HFF-Myc (cell line): Measurements from ENCODE around the gene KCNQ5.

Source experiments
- DNase-seq: peaks from one replicate; pipeline ENCODE4 v3.0.0-alpha.2; 2011; ENCODE audit warnings: low read depth; ENCODE audit errors: extremely low read depth
- H3K4me3 ChIP-seq: replicated peaks from 2 replicates; pipeline ENCODE4 v1.5.1; 2011; ENCODE audit warnings: low read depth, mild to moderate bottlenecking, control low read depth, low read length
- TF ChIP-seq, protein P1 (sequence below): IDR thresholded peaks from 2 replicates; pipeline ENCODE4 v1.5.1; 2012; ENCODE audit warnings: mild to moderate bottlenecking, low read depth, low read length, control low read depth; ENCODE audit errors: missing control alignments

The KCNQ5 gene

DNA sequence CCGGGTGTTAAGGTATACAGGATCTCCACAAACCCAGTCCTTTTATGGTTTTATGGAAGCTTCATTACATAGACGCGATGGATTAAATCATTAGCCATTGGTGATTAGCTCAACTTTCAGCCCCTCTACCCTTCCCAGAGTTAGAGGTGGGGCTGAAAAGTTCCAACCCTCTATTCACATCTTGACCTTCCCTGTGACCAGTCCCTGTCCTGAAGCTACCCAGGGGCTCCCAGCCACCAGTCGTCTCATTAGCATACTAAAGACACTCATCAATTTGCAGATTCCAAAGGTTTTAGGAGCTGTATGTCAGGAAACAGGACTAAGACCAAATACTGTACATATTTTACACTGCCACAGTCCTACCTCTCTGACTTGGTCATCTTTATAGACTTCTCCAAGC is 582.4 kb downstream of the KCNQ5 start:
- TF ChIP-seq, protein P1, sequence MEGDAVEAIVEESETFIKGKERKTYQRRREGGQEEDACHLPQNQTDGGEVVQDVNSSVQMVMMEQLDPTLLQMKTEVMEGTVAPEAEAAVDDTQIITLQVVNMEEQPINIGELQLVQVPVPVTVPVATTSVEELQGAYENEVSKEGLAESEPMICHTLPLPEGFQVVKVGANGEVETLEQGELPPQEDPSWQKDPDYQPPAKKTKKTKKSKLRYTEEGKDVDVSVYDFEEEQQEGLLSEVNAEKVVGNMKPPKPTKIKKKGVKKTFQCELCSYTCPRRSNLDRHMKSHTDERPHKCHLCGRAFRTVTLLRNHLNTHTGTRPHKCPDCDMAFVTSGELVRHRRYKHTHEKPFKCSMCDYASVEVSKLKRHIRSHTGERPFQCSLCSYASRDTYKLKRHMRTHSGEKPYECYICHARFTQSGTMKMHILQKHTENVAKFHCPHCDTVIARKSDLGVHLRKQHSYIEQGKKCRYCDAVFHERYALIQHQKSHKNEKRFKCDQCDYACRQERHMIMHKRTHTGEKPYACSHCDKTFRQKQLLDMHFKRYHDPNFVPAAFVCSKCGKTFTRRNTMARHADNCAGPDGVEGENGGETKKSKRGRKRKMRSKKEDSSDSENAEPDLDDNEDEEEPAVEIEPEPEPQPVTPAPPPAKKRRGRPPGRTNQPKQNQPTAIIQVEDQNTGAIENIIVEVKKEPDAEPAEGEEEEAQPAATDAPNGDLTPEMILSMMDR = no peak
- no peak for DNase-seq
- no peak overlapping the region for H3K4me3 ChIP-seq

DNA sequence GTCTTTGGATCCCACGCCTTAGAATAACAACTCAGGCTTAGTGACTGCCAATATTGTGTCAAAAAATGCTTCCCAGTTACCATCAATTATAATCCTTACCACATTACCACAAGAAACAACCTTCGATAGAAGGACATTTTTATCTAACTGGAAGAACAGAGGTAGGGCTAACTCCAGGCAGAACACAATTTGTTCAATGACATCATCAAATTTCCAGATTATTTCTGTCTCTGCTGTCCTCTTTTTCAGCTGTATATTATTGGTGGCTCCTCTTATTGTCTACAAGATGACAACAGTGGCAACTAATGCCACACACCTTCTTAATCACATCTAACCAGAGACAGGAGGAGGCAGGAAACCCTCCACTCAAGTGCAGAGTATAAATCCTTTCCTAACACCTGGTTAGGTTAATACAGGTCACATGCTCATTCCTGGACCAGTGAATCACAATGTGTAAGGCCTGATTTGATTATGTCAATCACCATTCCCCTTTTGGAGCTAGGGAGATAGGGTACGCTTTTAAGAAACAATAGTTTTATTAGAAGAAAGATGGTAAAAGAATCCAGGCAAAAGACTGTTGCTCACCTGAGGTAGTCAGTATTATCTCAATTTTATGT is 585.5 kb downstream of the KCNQ5 start:
- TF ChIP-seq, protein P1 = no peak
- no peak for DNase-seq
- H3K4me3 ChIP-seq = no peak overlapping the region

DNA sequence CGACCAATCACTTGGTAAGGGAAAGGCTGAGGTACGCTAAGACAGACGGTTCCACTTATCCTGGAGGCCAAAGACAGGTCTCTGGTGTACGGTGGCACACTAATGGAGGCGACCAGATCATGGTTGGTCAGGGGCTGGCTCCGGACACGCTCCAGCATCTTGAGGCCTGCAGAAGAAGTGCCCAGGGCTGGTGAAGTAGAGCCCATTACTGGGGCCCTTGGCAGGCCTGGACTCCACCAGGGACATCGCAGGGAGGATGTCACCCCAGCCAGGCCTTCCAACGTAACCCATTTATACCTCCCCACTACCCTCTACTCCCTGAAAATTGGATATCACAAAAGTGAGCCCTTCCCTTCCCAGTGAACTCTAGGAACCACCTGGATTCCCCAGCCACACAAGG is 587.3 kb downstream of the KCNQ5 start:
- no peak overlapping the region for H3K4me3 ChIP-seq
- TF ChIP-seq, protein P1 = no peak
- DNase-seq = no peak

DNA sequence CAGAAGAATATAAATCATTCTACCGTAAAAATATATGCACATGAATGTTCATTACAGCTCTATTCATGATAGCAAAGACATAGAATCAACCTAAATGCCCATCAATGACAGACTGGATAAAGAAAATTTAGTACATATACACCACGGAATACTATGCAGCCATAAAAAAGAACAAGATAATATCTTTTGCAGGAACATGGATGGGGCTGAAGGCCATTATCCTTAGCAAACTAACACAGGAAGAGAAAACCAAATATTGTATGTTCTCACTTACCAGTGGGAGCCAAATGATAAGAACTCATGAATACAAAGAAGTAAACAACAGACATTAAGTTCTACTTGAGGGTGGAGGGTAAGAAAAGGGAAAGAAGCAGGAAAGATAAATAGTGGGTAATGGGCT is 595.0 kb downstream of the KCNQ5 start:
- no peak overlapping the region for H3K4me3 ChIP-seq
- no peak for DNase-seq
- TF ChIP-seq, protein P1 = no peak

DNA sequence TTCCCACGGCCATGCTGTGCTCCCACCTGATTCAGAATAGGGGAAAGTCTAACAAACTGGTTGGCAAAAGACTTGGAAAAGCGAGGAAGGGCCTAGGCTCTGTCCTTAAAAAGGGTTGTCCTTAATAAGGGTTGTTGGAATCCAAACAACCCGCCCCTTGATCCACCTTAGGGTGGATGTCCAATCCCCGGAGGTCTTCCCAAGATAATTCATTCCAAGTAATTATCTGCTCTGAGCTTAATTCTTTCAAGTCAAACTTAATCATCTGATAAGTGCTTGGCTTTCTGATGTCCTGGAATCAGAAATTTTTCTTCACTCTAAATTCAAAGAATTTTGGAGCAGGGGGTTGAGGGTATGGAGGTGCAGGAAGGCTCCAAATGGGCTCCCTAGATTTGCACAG is 603.5 kb downstream of the KCNQ5 start, which contains the start of gene KHDC1L:
KHDC1L (minus strand) TSS at position 101 of the 400 bp plus-strand sequence; CDS start at position 13, 88 bp downstream.
- TF ChIP-seq, protein P1 = no peak
- no peak for DNase-seq
- no peak within 1 kb of the TSS for H3K4me3 ChIP-seq

DNA sequence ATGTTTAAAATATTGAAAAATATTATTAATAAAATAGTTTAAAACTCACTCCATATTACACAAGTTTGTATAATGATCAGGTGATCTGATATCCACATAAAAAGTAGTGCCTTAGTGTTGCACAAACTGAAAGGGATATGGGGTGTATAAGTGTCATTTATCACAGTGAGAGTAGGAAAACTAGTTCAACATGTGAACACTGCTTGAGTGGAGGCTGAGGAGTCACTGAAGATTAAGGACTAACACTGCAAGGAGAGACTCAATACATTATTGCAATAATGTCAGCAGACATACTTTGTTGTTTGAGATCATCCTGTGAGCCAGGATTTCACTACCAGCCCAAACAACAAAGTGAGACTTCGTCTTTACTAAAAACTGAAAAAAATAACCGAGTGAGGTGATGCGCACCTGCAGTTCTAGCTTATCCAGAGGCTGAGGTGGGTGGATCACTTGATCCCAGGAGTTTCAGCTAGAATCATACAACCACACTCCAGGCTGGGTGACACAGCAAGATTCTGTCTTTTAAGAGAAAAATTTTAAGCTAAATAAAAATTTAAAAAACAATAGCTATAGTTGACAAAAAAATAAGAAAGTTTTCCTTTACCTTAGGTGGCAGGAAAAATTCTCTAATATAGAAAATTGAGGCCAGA is 605.9 kb downstream of the KCNQ5 start:
- H3K4me3 ChIP-seq = no peak overlapping the region
- DNase-seq = no peak
- TF ChIP-seq, protein P1 = no peak
